GM21423 (cell line): ENCODE measurements around the gene LHPP.
"Not testable (repeated sequence)": the region's sequence is repeated elsewhere in the genome, so short reads cannot be mapped to it uniquely, and the experiment has no call there.

Source experiments
- ATAC-seq: cut with Tn5 transposase; IDR thresholded peaks from one replicate; pipeline ENCODE4 v1.9.1; 2021; ENCODE audit warnings: mild to moderate bottlenecking, moderate library complexity; ENCODE audit not compliant: unreplicated experiment

LHPP gene

GRCh38 chr10:124534826-124535601 is 73.4 kb downstream of the LHPP start:
- ATAC-seq = no peak

DNA sequence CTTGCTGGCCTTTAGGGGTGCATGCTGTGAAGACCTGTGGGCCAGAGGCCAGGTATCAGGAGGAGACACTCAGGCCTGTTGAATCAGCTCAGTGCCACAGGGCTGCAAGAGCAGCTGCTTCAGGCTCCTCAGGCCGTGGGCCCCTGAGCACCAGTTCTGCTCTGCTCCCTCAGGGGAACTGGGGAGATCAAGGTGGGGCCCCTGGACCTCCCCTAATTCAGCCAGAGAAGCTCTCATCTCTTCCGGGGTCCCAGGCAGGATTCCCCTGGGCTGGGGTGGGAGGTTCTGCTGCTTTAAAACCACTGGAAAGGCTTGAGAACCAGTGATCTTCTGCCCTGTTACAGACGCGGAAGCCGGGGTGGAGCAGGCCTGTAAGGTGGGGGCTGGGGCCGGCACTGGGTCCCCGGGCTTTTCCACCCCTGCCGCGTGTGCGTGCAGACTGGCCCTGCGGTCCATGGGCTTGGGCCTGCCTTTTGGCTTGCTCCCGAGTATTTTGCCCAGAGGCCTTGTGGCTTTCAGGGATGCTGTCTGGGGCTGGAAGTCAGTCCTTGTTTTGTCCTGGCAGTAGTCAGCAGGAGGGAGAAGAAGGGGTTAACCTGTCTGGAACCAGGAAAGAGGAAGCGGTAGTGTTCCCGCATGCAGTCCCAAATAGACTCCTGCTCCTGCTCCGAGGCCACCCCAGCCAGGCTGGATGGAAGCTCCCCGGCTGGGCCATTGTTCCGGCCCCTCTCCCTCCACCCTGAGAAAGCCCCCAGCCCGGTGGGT is 74.3 kb downstream of the LHPP start:
- no peak for ATAC-seq

- no peak for ATAC-seq
Observed at GRCh38 chr10:124536496-124537050, 75.0 kb downstream of the LHPP start.

DNA sequence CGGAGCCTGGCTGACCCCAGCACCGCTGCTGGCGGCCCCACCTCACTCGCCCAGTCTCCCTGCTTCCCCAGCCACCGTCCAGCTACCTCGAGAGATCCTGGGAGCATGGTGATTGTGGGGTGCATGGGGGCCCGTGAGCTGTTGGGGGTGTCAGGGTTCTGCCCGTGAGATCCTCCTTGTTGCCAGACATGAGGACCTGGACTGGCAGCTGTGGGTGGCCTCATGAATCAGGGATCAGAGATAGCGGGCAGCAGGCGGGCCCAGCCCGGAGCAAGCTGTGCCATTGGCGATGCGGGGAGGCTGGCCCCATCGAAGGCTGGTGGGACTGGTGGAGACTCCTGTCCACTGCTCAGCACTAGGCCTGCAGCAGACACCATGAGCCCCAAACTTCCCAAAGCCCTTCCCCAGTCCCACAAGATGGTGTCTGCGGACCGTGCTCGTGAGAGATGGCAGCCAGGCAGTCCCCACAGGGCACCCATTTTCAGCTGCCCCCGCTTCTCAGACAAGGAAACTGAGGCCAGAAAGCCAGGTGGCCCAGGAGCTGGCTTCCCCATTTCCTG is 75.6 kb downstream of the LHPP start:
- ATAC-seq = no peak

GRCh38 chr10:124537891-124538290 is 76.3 kb downstream of the LHPP start:
- ATAC-seq = no peak

DNA sequence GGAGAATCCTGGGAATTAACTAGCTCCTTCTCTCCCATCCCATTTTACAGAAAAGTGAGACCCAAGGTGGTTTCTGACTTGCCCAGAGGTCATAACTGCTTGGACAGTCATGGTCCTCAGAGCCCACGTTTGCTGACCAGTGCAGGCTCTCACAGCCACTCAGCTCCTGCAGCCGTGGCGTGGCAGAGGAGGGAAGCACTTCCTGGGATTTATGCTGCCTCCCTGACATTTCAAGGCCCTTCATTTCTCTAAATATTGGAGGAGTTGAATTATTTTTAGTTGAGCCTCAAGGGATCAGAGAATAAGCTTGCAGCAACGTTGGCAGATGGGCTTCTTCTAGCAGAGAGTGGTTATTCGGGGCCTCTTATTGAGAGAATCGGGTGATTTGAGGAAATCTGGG is 77.1 kb downstream of the LHPP start:
- no peak for ATAC-seq

GRCh38 chr10:124539935-124540641 is 78.5 kb downstream of the LHPP start:
- ATAC-seq = no peak

DNA sequence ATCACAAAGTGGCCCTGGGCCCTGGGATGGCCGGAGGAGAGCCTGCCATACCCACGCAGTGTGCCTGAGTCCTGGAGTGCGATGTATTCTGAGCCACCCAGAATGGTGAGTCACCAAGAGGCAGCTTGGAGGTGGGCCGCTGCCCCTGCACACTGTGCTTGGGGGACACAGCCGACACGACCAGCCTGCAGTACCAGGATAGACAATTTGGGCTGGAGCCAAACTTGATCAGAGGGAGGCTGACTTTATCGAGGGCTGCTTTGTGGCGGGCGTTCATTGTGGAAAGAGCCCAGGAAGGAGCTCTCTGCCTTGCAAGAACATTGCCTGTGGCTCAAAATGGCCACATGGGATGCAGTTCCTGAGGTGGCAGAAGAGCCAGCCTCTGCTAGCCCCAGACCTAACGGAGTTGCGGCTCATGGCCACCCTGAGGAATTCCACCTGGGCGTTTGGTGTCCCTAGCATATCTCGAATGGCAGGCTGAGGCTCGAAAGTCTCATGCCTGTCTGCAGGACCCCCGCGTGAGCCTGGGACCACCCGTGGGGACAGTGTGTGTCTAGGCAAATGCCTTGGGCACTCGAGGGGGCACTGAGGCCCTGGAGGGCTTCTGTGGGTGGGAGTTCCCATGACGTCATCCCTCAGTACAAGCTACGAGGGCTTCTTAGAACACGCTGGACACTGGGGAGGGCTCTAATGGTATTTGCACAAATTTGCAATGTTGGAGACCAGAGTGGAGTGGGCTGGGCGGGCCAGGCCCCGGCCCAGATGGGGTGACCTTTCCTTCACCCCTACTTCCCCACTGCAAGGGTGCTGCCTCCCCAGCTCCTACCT is 79.7 kb downstream of the LHPP start:
- ATAC-seq = no peak

GRCh38 chr10:124542336-124542735 is 80.7 kb downstream of the LHPP start:
- ATAC-seq = no peak

DNA sequence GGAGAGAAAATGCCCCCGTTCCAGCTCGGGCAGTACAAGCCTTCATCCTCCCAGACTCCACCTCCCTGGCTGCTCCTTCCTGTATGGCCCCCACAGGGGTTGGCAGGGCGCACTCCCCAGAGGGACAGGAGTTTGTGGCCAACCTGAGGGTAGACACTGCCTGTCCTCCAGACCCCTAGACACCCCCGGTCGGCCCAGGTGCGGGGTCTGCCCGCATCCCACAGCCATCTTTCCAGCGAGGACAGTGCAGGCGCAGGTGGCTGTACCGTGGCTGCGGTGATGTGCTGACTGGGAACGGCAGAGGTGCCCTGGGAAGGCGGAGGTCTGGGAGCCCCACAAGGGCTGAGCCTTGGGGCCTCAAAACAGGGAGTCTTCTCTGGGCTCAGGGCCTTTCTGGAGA is 81.5 kb downstream of the LHPP start:
- ATAC-seq = no peak

- no peak for ATAC-seq
Observed at GRCh38 chr10:124543971-124544370, 82.3 kb downstream of the LHPP start.

- ATAC-seq = no peak
Observed at GRCh38 chr10:124544711-124545110, 83.1 kb downstream of the LHPP start.

- no peak for ATAC-seq
Observed at GRCh38 chr10:124545351-124546054, 83.9 kb downstream of the LHPP start.

DNA sequence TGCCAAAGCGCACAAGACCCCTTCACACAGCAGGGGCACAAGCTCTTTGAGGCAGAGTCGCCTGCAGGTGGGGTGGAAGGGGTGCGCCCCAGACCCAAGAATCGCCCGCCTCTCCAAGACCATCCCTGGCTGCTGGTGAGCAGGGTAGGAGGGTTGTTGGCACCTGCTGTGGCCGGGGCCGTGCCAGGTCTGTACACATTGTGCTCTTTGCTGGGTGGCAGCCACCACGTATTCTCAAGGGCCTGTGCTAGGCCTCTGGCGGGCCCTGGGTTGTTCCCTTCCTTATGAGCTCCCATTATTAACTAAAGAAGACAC is 84.4 kb downstream of the LHPP start:
- ATAC-seq = no peak

DNA sequence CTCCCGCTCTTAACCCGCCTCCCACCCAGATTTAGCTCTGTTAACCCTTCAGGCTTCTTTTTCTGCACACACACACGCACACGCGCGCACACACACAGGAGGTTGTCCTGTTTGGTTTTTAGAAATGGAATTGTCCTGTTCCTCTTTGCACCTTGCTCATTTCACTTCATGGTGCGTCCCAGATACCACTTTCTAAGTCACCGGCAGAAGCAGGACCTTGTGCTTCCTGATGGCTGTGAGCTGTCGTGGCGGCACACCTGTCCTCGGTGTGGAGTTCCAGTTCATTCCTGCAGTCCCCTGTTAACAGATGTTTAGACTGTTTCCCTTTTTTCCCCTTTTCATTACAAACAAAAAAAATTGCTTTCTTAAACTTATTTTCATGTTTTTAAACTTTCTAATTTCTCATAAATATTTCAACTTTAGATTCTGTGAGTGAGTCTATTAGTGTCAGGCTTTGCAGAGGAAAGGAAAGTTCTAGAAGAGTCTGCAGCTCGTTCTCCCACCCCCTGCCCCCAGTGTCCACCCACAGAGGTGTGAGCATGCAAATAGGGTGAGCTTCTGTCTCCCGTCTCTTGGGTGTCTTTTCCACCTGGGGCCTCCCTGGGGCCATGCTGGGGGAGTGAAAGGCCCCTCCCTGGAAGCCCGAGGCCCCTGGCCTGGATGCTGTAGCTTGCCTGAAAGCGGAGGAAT is 85.5 kb downstream of the LHPP start:
- no peak for ATAC-seq

DNA sequence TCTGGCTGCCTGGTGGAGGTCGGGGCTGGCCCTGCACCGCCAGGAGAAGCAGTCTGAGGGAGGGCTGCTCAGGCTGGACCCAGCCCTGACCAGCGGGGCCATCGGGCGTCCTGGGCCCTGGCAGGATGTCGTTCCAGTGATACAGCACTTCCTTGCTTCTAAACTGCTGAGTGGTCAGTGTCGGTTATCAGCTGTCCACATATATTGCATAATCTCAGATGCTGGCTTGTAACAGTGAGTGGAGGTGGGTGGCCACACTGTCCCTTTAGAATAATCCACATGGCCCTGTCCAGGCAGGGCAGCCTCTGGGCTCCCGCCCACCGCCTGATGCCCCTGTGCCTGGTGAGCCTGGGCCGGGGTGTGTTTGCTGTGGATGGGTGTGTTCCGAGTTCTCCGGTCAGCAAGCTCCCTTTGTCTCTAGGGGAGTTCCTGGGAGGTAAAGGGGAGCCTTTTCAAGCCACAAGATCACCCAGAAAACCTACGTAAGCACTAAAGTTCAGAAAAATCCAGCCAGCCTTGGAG is 86.1 kb downstream of the LHPP start:
- no peak for ATAC-seq

- ATAC-seq = not testable (repeated sequence)
Observed at GRCh38 chr10:124549171-124549570, 87.5 kb downstream of the LHPP start.

GRCh38 chr10:124550293-124551034 is 88.8 kb downstream of the LHPP start:
- ATAC-seq = no peak
